MCF 10A (cell line): ENCODE data around the gene LRRC36. TPM values are rescaled to one million over a fixed set of nuclear protein-coding genes. Genes with fewer than 3 reads are reported as not detected.

Experiments
- BruUV-seq: library from RNA; stranded (reverse); fragments of 400-500 nt; replicated peaks from 2 replicates; lab custom pipeline; 2021; lab: Mats Ljungman, UMichigan
- CTCF ChIA-PET: fragments of 300-600 bp; sonication (Branson Sonifier 250); formaldehyde crosslinking; extraction: SDS; loops from one replicate; lab custom pipeline; 2021; ENCODE audit warnings: antibody characterized with exemption, inconsistent platforms; lab: Yijun Ruan, JAX
- POLR2A ChIA-PET: fragments of 300-600, 350-650 bp; sonication (Branson Sonifier 250); formaldehyde crosslinking; extraction: SDS; loops from one replicate; lab custom pipeline; 2020; ENCODE audit warnings: antibody characterized with exemption, inconsistent platforms; lab: Yijun Ruan, JAX
- DNase-seq: peaks from one replicate; pipeline ENCODE4 v3.0.0-alpha.2; 2018; ENCODE audit not compliant: unreplicated experiment
- H3K27ac Mint-ChIP-seq: one replicate; pipeline ENCODE4 v1.8.0; 2022; ENCODE audit warnings: mild to moderate bottlenecking, low read depth, mixed read lengths; ENCODE audit not compliant: unreplicated experiment
- H3K27me3 Mint-ChIP-seq: one replicate; pipeline ENCODE4 v1.8.0; 2022; ENCODE audit warnings: mixed read lengths; ENCODE audit not compliant: insufficient read depth, unreplicated experiment
- H3K36me3 Mint-ChIP-seq: one replicate; pipeline ENCODE4 v1.8.0; 2022; ENCODE audit warnings: mild to moderate bottlenecking, moderate library complexity, mixed read lengths; ENCODE audit not compliant: insufficient read depth, unreplicated experiment
- H3K4me1 Mint-ChIP-seq: one replicate; pipeline ENCODE4 v1.8.0; 2022; ENCODE audit warnings: mixed read lengths; ENCODE audit not compliant: insufficient read depth, unreplicated experiment
- H3K4me3 Mint-ChIP-seq: one replicate; pipeline ENCODE4 v1.8.0; 2022; ENCODE audit warnings: mild to moderate bottlenecking, moderate library complexity, mixed read lengths; ENCODE audit not compliant: unreplicated experiment
- H3K9me3 Mint-ChIP-seq: one replicate; pipeline ENCODE4 v1.8.0; 2022; ENCODE audit warnings: mixed read lengths; ENCODE audit not compliant: unreplicated experiment
- intact Hi-C: fragments of 100-400 bp; cut with micrococcal nuclease; formaldehyde crosslinking; loops from 2 replicates; pipeline ENCODE4 v1.14.1; 2022
- total RNA-seq: library from RNA; stranded (reverse); gene quantifications from 2 replicates; pipeline ENCODE4 v1.2.3, GENCODE V29; 2022
- TF ChIP-seq, protein P1 (sequence below): fragments of 200-600 bp; IDR thresholded peaks from one replicate; pipeline ENCODE4 v1.8.0; 2022; ENCODE audit warnings: antibody characterized with exemption, mild to moderate bottlenecking; ENCODE audit not compliant: unreplicated experiment

The LRRC36 gene
- total RNA-seq, 1 experiment from 2014 or later, result not detected

DNA sequence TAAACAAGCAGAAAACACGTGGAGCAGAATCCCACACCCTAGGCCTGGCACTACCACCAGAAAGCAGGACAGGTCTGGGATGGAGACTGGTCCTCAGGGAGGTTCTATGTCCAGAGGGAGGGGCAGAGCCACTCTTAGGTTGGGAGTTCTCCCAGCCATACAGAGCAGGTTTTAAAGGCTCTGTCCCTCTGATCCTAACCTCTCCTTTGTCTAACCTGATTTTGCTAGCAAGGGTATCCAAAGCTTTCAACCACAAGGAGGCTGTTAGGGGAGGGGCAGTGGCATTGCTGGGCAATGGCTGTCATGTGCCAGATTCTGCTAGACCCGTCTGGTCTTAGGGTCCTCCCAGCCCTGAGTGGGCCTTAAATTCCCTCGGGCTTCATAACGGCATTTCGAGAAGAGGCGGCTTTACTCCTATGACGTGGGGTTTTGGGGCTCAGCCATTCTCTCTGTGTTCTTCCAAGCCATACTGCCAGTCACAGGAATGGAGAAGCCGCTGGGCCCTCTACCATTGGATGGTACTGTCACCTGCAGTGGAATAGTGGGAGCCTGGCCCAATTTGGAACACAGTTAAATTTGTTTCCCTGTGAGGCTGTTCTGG is 61.0 kb downstream of the LRRC36 start:
- intact Hi-C loops, result no loop called here
- DNase-seq, result no peak
- H3K9me3 Mint-ChIP-seq, result no peaks in the 10 kb centered on the region
- CTCF ChIA-PET, result interaction anchor here (0.6 kb wide), 1 partner anchor 53 kb away, joined by 3 read pairs; no protein-coding TSS in a partner anchor
- no peak overlapping the region for H3K4me3 Mint-ChIP-seq
- no TSS peak for BruUV-seq
- TF ChIP-seq, protein P1, sequence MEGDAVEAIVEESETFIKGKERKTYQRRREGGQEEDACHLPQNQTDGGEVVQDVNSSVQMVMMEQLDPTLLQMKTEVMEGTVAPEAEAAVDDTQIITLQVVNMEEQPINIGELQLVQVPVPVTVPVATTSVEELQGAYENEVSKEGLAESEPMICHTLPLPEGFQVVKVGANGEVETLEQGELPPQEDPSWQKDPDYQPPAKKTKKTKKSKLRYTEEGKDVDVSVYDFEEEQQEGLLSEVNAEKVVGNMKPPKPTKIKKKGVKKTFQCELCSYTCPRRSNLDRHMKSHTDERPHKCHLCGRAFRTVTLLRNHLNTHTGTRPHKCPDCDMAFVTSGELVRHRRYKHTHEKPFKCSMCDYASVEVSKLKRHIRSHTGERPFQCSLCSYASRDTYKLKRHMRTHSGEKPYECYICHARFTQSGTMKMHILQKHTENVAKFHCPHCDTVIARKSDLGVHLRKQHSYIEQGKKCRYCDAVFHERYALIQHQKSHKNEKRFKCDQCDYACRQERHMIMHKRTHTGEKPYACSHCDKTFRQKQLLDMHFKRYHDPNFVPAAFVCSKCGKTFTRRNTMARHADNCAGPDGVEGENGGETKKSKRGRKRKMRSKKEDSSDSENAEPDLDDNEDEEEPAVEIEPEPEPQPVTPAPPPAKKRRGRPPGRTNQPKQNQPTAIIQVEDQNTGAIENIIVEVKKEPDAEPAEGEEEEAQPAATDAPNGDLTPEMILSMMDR, result no peak
- no peak overlapping the region for H3K27ac Mint-ChIP-seq
- POLR2A ChIA-PET, result no interaction called here
- H3K27me3 Mint-ChIP-seq, result peaks cover 23% of the 10 kb centered on the region
- no peaks in the 10 kb centered on the region for H3K36me3 Mint-ChIP-seq
- H3K4me1 Mint-ChIP-seq, result no peaks in the 10 kb centered on the region

DNA sequence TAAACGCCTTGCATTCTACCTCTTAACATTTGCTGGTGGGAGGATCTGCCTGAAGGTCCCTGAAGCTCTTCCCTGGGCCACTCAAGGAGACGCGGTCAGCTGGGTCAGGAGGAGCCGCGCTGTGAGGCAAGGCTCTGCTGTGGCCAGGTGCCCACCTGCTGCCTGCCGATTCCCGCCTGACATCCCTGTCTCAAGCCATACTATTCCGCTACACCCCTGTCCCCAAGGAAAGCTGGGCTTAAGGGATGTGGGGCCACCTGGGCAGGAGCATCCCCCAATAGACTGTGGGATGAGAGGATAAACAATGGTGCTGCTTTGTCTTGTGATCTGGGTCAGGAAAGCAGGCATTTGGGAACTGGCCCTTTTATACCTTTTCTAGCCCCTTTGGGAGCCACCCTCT is 61.6 kb downstream of the LRRC36 start:
- ChIA-PET CTCF (interaction anchor here (0.8 kb wide), 1 partner anchor 161 kb away, joined by 4 read pairs; the partner anchor contains the start of gene TMEM208), POLR2A (no interaction called here)
- Mint-ChIP-seq H3K36me3 (no peaks in the 10 kb centered on the region), H3K27me3 (peaks cover 23% of the 10 kb centered on the region), H3K27ac (no peak overlapping the region), H3K4me3 (no peak overlapping the region), H3K4me1 (no peaks in the 10 kb centered on the region), H3K9me3 (no peaks in the 10 kb centered on the region)
- BruUV-seq, result no TSS peak
- DNase-seq, result no peak
- intact Hi-C loops, result no loop called here
- TF ChIP-seq, protein P1, result no peak

DNA sequence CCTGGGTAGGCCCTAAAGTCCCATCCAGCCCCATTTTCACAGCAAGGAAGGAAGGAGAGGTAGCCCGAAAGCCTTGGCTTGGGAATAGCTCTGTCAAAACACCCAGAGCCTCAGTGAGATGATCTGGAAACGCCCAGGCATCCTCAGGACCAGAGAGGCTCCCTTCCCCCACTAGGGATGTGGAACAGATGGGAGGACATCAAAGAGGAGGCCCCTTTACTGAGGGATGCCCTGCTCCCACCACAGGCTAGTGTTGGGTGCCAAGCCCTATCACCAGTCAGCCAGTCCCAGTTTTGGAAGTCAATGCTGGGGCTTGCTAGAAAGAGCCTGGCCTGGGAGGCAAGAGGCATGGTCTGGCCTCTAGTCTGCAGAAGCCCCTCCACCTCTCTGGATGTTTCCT is 62.0 kb downstream of the LRRC36 start:
- intact Hi-C loops, result no loop called here
- CTCF ChIA-PET, result interaction anchor here (0.8 kb wide), 1 partner anchor 161 kb away, joined by 4 read pairs; the partner anchor contains the start of gene TMEM208

More for the DNA sequence above, 62.0 kb downstream of the LRRC36 start:
- DNase-seq, result no peak
- Mint-ChIP-seq H3K27me3 (peaks cover 23% of the 10 kb centered on the region), H3K36me3 (no peaks in the 10 kb centered on the region), H3K27ac (no peak overlapping the region), H3K9me3 (no peaks in the 10 kb centered on the region), H3K4me1 (no peaks in the 10 kb centered on the region), H3K4me3 (no peak overlapping the region)
- BruUV-seq, result no TSS peak
- POLR2A ChIA-PET, result no interaction called here
- TF ChIP-seq, protein P1, result no peak
